Measurements from ENCODE around the gene GNG13. TPM values are rescaled to one million over a fixed set of nuclear protein-coding genes. Genes with fewer than 3 reads are reported as not detected.

The GNG13 gene
- total RNA-seq, 1 experiment from 2014 or later = not detected

- DNase-seq (ENCODE audit: low spot score) = no peak
- Histone ChIP-seq H3K4me3 (ENCODE audit: low read depth, low read length, poor library complexity, severe bottlenecking) (no peak overlapping the region), H3K27ac (ENCODE audit: low read depth, low read length, poor library complexity, severe bottlenecking) (no peak overlapping the region), H3K9me3 (ENCODE audit: low read depth, low read length, poor library complexity, severe bottlenecking) (no peaks in the 10 kb centered on the region), H3K27me3 (replicated peaks; ENCODE audit: insufficient read depth, low read depth, low read length, poor library complexity) (no peaks in the 10 kb centered on the region), H3K4me1 (ENCODE audit: insufficient read depth, low read length, poor library complexity, severe bottlenecking) (no peaks in the 10 kb centered on the region), H3K36me3 (ENCODE audit: insufficient read depth, low read length, poor library complexity, severe bottlenecking) (no peaks in the 10 kb centered on the region)
- intact Hi-C loops (cut with micrococcal nuclease; ENCODE audit: unreplicated experiment) = no loop called here
- TF ChIP-seq, protein P1, sequence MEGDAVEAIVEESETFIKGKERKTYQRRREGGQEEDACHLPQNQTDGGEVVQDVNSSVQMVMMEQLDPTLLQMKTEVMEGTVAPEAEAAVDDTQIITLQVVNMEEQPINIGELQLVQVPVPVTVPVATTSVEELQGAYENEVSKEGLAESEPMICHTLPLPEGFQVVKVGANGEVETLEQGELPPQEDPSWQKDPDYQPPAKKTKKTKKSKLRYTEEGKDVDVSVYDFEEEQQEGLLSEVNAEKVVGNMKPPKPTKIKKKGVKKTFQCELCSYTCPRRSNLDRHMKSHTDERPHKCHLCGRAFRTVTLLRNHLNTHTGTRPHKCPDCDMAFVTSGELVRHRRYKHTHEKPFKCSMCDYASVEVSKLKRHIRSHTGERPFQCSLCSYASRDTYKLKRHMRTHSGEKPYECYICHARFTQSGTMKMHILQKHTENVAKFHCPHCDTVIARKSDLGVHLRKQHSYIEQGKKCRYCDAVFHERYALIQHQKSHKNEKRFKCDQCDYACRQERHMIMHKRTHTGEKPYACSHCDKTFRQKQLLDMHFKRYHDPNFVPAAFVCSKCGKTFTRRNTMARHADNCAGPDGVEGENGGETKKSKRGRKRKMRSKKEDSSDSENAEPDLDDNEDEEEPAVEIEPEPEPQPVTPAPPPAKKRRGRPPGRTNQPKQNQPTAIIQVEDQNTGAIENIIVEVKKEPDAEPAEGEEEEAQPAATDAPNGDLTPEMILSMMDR (conservative IDR thresholded peaks at IDR 0.05; ENCODE audit: low read depth, low read length) = no peak
- no peak for TF ChIP-seq EZH2 (IDR thresholded peaks at IDR 0.05; ENCODE audit: borderline replicate concordance, low read depth, low read length, poor library complexity, severe bottlenecking)
- ChIA-PET CTCF (no interaction called here), POLR2A (ENCODE audit: low non-redundant PET) (no interaction called here)
- BruUV-seq (replicated peaks) = no TSS peak
Measured at GRCh38 chr16:818592-818991, 18.1 kb upstream of the GNG13 start.

DNA sequence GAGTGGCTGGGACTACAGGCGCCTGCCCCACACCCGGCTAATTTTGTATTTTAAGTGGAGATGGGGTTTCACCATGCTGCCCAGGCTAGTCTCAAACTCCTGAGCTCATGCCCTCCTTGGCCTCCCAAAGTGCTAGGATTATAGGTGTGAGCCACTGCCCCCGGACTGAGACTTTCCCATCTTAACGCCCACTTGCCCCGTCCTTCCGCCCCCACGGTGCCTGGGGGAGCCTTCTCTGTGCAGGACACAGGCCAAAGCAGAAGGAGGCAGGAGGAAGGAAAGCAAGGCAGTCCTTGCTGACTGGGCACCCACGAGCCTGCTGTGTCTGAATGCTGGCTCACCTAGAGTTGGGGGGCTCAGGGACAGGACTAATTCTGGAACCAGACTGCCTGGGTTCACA is 17.6 kb upstream of the GNG13 start:
- intact Hi-C loops (cut with micrococcal nuclease; ENCODE audit: unreplicated experiment) = no loop called here
- Histone ChIP-seq H3K4me1 (ENCODE audit: insufficient read depth, low read length, poor library complexity, severe bottlenecking) (no peaks in the 10 kb centered on the region), H3K9me3 (ENCODE audit: low read depth, low read length, poor library complexity, severe bottlenecking) (no peaks in the 10 kb centered on the region), H3K27ac (ENCODE audit: low read depth, low read length, poor library complexity, severe bottlenecking) (no peak overlapping the region), H3K36me3 (ENCODE audit: insufficient read depth, low read length, poor library complexity, severe bottlenecking) (no peaks in the 10 kb centered on the region), H3K4me3 (ENCODE audit: low read depth, low read length, poor library complexity, severe bottlenecking) (no peak overlapping the region), H3K27me3 (replicated peaks; ENCODE audit: insufficient read depth, low read depth, low read length, poor library complexity) (no peaks in the 10 kb centered on the region)
- POLR2A ChIA-PET (ENCODE audit: low non-redundant PET) = no interaction called here
- TF ChIP-seq, protein P1 (conservative IDR thresholded peaks at IDR 0.05; ENCODE audit: low read depth, low read length) = no peak
- TF ChIP-seq EZH2 (IDR thresholded peaks at IDR 0.05; ENCODE audit: borderline replicate concordance, low read depth, low read length, poor library complexity, severe bottlenecking) = no peak
- no peak for DNase-seq (ENCODE audit: low spot score)
- CTCF ChIA-PET = no interaction called here
- no TSS peak for BruUV-seq (replicated peaks)

DNA sequence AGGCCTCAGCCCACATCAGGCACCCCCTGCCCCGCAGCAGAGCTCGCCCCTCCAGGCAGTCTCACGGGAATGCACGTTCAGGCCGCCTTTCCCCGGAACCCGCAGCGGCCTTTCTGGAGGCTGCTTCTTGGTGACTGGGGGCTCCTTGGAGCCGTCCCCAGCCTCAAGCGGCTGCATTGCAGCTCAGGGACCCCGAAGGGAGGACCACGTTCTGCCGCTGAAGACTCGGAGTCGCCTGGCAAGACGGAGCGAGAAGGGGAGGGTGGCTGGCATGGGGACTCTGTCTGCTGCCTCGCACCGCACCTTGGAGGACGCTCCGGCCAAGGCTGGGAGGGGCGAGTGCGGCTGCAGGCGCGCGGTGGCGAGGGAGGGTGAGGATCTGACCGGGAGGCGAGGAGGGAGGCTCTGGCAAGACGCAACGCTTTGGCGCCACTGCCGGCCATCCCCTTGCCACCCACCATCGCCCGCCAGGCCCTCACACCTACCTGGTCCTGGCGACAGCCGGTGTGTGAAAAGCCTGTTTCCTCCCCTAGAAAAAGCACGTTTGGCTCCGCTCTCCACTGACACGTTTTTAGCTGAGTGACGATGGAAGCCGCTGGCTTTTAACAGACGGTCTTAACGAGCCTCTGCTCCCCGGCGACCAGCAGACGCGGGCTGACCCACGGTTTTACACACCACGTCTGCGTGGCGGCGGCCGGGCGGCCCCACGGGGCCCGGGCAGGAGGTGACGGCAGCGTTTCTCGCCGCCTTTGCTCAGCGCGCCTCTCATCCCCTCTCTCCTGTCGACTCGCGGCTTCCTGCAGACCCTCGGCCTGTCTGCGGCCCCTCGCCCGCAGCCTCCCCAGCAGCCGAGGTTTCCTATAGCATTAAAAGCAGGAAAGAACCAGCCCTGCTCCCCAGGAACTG is 16.7 kb upstream of the GNG13 start:
- CTCF ChIA-PET = no interaction called here
- H3K27ac ChIP-seq (ENCODE audit: low read depth, low read length, poor library complexity, severe bottlenecking) = no peak overlapping the region
- no peaks in the 10 kb centered on the region for H3K4me1 ChIP-seq (ENCODE audit: insufficient read depth, low read length, poor library complexity, severe bottlenecking)
- H3K27me3 ChIP-seq (replicated peaks; ENCODE audit: insufficient read depth, low read depth, low read length, poor library complexity) = no peaks in the 10 kb centered on the region
- no TSS peak for BruUV-seq (replicated peaks)
- no peaks in the 10 kb centered on the region for H3K9me3 ChIP-seq (ENCODE audit: low read depth, low read length, poor library complexity, severe bottlenecking)
- TF ChIP-seq, protein P1 (conservative IDR thresholded peaks at IDR 0.05; ENCODE audit: low read depth, low read length) = no peak
- TF ChIP-seq EZH2 (IDR thresholded peaks at IDR 0.05; ENCODE audit: borderline replicate concordance, low read depth, low read length, poor library complexity, severe bottlenecking) = no peak
- intact Hi-C loops (cut with micrococcal nuclease; ENCODE audit: unreplicated experiment) = no loop called here
- no peaks in the 10 kb centered on the region for H3K36me3 ChIP-seq (ENCODE audit: insufficient read depth, low read length, poor library complexity, severe bottlenecking)
- DNase-seq (ENCODE audit: low spot score) = no peak
- POLR2A ChIA-PET (ENCODE audit: low non-redundant PET) = no interaction called here
- H3K4me3 ChIP-seq (ENCODE audit: low read depth, low read length, poor library complexity, severe bottlenecking) = no peak overlapping the region
